B cell (primary cell): Measurements from ENCODE around the gene EMX2. TPM values are rescaled to one million over a fixed set of nuclear protein-coding genes. Genes with fewer than 3 reads are reported as not detected.

Source experiments
- ATAC-seq: fragments of 200-7000 bp; cut with Tn5 transposase; one replicate; pipeline ENCODE4 v1.10.0; 2021; ENCODE audit warnings: low read depth, mild to moderate bottlenecking, moderate number of reproducible peaks, moderate library complexity
- CTCF ChIA-PET: fragments of 350-600 bp; sonication (Branson Sonifier 250); formaldehyde crosslinking; loops from one replicate; lab custom pipeline; 2021; ENCODE audit warnings: antibody characterized with exemption, inconsistent platforms; lab: Charles Lee
- POLR2A ChIA-PET: fragments of 350-600 bp; sonication (Branson Sonifier 250); formaldehyde crosslinking; loops from one replicate; lab custom pipeline; 2021; ENCODE audit warnings: antibody characterized with exemption; lab: Charles Lee
- DNase-seq: peaks from one replicate; pipeline ENCODE4 v3.0.0; 2013
- H2AFZ ChIP-seq: 2 replicates; pipeline ENCODE4 v1.6.1; 2012; ENCODE audit warnings: mild to moderate bottlenecking, low read depth, low read length; ENCODE audit not compliant: insufficient read depth, poor library complexity, severe bottlenecking
- H3K27ac ChIP-seq, 2 donors: 1 replicate in 1 of 2; 2 replicates in 1 of 2; pipeline ENCODE4 v1.5.1; 2012 to 2013; ENCODE audit warnings: low read length in 2 of 2, mild to moderate bottlenecking in 2 of 2, moderate library complexity in 1 of 2
- H3K27me3 ChIP-seq, 4 experiments: fragments of 200-600 bp in 1 of 4; sonication (generic) in 1 of 4; replicated peaks in 1 of 4; 1 replicate in 2 of 4; 2 replicates in 2 of 4; pipeline versions ENCODE4 v1.6.1 to v1.7.0; 2013 to 2016; ENCODE audit warnings: low read length in 3 of 4, mild to moderate bottlenecking in 2 of 4, mixed read lengths in 1 of 4, moderate library complexity in 1 of 4; ENCODE audit not compliant: insufficient read depth in 4 of 4, control insufficient read depth in 3 of 4; ENCODE audit errors: control extremely low read depth in 1 of 4
- H3K36me3 ChIP-seq, 2 experiments: replicated peaks in 1 of 2; 1 replicate in 1 of 2; 2 replicates in 1 of 2; pipeline versions ENCODE4 v1.6.1 to v1.7.1; 2013; ENCODE audit warnings: low read length in 1 of 2; ENCODE audit not compliant: insufficient read depth in 2 of 2, control insufficient read depth in 1 of 2; ENCODE audit errors: control extremely low read depth in 1 of 2, extremely low read depth in 1 of 2
- H3K4me1 ChIP-seq, 2 donors: fragments of 200-600 bp in 1 of 2; sonication (generic) in 1 of 2; 1 replicate in 1 of 2; 2 replicates in 1 of 2; pipeline versions ENCODE4 v1.5.1 to v1.6.1; 2013 to 2017; ENCODE audit warnings: low read length in 2 of 2; ENCODE audit not compliant: control insufficient read depth in 2 of 2, insufficient read depth in 2 of 2
- H3K4me2 ChIP-seq: replicated peaks from 2 replicates; pipeline ENCODE3; 2012; ENCODE audit warnings: mild to moderate bottlenecking, low read depth, low read length; ENCODE audit not compliant: poor library complexity, severe bottlenecking
- H3K4me3 ChIP-seq, 5 experiments: fragments of 200-600 bp in 1 of 5; sonication (generic) in 1 of 5; 1 replicate in 3 of 5; 2 replicates in 2 of 5; pipeline versions ENCODE4 v1.5.1 to v1.7.0; 2011 to 2016; ENCODE audit warnings: low read length in 4 of 5, mild to moderate bottlenecking in 4 of 5, low read depth in 2 of 5, control low read depth in 1 of 5, moderate library complexity in 1 of 5; ENCODE audit not compliant: insufficient read depth in 1 of 5; ENCODE audit errors: control extremely low read depth in 1 of 5, extremely low read depth in 1 of 5
- H3K79me2 ChIP-seq: fragments of 200-600 bp; sonication (generic); one replicate; pipeline ENCODE4 v1.6.0; 2016; ENCODE audit warnings: low read length; ENCODE audit not compliant: control insufficient read depth, insufficient read depth
- H3K9ac ChIP-seq: fragments of 200-600 bp; sonication (generic); 2 replicates; pipeline ENCODE4 v1.6.1; 2017; ENCODE audit warnings: mild to moderate bottlenecking, low read length, moderate library complexity
- H3K9me3 ChIP-seq, 3 donors: one replicate each; pipeline versions ENCODE4 v1.6.1 to v1.7.1; 2013; ENCODE audit warnings: low read length in 2 of 3; ENCODE audit not compliant: control insufficient read depth in 2 of 3, insufficient read depth in 1 of 3; ENCODE audit errors: control extremely low read depth in 1 of 3
- H4K20me1 ChIP-seq: 2 replicates; pipeline ENCODE4 v1.6.0; 2012; ENCODE audit warnings: mild to moderate bottlenecking, low read length; ENCODE audit not compliant: insufficient read depth, control insufficient read depth, poor library complexity, severe bottlenecking
- H3K27ac Mint-ChIP-seq: one replicate; pipeline ENCODE4 v1.8.0; 2021; ENCODE audit warnings: mixed read lengths
- H3K27me3 Mint-ChIP-seq: one replicate; pipeline ENCODE4 v1.8.0; 2021; ENCODE audit warnings: mixed read lengths
- H3K4me1 Mint-ChIP-seq: one replicate; pipeline ENCODE4 v1.8.0; 2021; ENCODE audit warnings: mixed read lengths
- H3K4me3 Mint-ChIP-seq: one replicate; pipeline ENCODE4 v1.8.0; 2021; ENCODE audit warnings: mixed read lengths
- H3K9me3 Mint-ChIP-seq: one replicate; pipeline ENCODE4 v1.8.0; 2022; ENCODE audit warnings: mixed read lengths; ENCODE audit not compliant: insufficient read depth
- EZH2 ChIP-seq: IDR thresholded peaks from 2 replicates; pipeline ENCODE4 v1.6.1; 2012; ENCODE audit warnings: borderline replicate concordance, low read depth, mild to moderate bottlenecking, moderate library complexity, low read length; ENCODE audit not compliant: insufficient read depth, poor library complexity, severe bottlenecking
- WGBS: methylation state at CpG from one replicate; pipeline ENCODE4 v1.1.5; 2013; ENCODE audit warnings: missing lambda C conversion rate; ENCODE audit not compliant: insufficient coverage; 5-methylcytosine and 5-hydroxymethylcytosine counted together
- intact Hi-C: fragments of 100-400 bp; cut with micrococcal nuclease; formaldehyde crosslinking; loops from one replicate; pipeline ENCODE4 v1.10.0; 2022
- polyA plus RNA-seq: library from polyadenylated mRNA; depleted of rRNA; stranded (reverse); fragments of >200 nt; gene quantifications from 2 replicates; pipeline ENCODE4 v1.2.3, GENCODE V29; 2012
- total RNA-seq, 2 donors: library from RNA; stranded (reverse); fragments of 120-200 nt in 1 of 2; gene quantifications; 1 replicate in 1 of 2; 2 replicates in 1 of 2; pipeline versions ENCODE4 v1.2.3 to v1.2.4, GENCODE V29; 2013 to 2022
- TF ChIP-seq, protein P1 (sequence below): fragments of 200-600 bp; IDR thresholded peaks from one replicate; pipeline ENCODE4 v1.8.0; 2022; ENCODE audit warnings: antibody characterized with exemption, mild to moderate bottlenecking

EMX2 gene
- total and polyA plus RNA-seq, 2 donors (not counting 1 experiment from before 2014, with no cell fraction given), result not detected

DNA sequence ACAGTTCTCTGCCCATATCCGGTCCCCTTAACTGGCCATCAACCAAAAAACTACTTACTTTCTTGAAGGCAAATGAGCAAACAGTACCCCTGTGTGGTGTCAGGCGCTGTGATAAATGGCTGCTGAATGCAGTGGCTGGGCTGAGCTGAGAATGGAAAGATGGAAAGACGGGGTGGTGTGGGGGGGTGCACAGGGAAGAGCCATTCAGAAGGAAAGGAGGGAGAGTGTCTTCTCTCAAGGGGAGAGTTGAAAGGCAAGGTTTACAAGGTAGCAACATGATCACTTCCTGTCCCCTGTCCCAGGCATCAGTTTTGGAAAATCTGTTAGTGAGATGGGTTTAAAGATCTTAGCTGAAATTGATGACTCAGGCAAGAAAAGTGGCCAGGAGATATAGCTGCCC lies 22.5 kb downstream of the EMX2 start:
- no peak overlapping the region for H3K4me3 ChIP-seq
- H3K27me3 Mint-ChIP-seq, result peaks cover 7% of the 10 kb centered on the region
- no peaks in the 10 kb centered on the region for H3K4me1 ChIP-seq
- no peak overlapping the region for H3K4me2 ChIP-seq
- WGBS, result 61% methylated on average over 2 of the region's 3 CpGs
- H3K4me1 Mint-ChIP-seq, result no peaks in the 10 kb centered on the region
- DNase-seq (no peak), ATAC-seq (no peak)
- no peaks in the 10 kb centered on the region for H3K79me2 ChIP-seq
- H3K27ac ChIP-seq, result no peak overlapping the region
- H3K9me3 ChIP-seq, result peaks cover 0 to 4% (median 0%) of the 10 kb centered on the region in 3 donors
- intact Hi-C loops, result no loop called here
- H4K20me1 ChIP-seq, result no peaks in the 10 kb centered on the region
- TF ChIP-seq EZH2, result no peak
- TF ChIP-seq, protein P1, sequence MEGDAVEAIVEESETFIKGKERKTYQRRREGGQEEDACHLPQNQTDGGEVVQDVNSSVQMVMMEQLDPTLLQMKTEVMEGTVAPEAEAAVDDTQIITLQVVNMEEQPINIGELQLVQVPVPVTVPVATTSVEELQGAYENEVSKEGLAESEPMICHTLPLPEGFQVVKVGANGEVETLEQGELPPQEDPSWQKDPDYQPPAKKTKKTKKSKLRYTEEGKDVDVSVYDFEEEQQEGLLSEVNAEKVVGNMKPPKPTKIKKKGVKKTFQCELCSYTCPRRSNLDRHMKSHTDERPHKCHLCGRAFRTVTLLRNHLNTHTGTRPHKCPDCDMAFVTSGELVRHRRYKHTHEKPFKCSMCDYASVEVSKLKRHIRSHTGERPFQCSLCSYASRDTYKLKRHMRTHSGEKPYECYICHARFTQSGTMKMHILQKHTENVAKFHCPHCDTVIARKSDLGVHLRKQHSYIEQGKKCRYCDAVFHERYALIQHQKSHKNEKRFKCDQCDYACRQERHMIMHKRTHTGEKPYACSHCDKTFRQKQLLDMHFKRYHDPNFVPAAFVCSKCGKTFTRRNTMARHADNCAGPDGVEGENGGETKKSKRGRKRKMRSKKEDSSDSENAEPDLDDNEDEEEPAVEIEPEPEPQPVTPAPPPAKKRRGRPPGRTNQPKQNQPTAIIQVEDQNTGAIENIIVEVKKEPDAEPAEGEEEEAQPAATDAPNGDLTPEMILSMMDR, result no peak
- no peaks in the 10 kb centered on the region for H3K9me3 Mint-ChIP-seq
- POLR2A ChIA-PET, result no interaction called here
- no peaks in the 10 kb centered on the region for H3K36me3 ChIP-seq
- CTCF ChIA-PET, result no interaction called here
- H2AFZ ChIP-seq, result no peak overlapping the region
- no peak overlapping the region for H3K27ac Mint-ChIP-seq
- no peak overlapping the region for H3K4me3 Mint-ChIP-seq
- H3K9ac ChIP-seq, result no peak overlapping the region
- peaks cover 0 to 5% (median 0%) of the 10 kb centered on the region in 4 experiments for H3K27me3 ChIP-seq

DNA sequence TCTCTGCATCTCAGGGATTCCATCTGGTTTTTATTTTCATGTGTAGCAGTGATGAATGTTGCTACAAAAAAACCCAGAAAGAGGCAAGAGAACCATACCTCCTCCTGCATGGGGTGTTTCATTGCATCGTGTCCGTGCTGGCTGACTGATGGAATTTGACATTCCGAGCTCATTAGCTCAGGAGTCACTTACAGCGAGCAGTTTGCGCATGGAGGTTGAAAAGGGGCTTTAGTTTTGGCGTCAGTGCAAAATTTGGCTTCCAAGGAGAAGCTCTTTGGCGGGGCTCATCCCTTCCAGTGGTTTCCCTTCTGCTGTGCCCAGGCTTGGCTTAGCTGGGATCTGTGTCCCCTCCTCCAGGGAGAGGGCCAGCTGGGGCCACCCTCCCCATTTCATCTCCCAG lies 25.8 kb downstream of the EMX2 start:
- Histone ChIP-seq H3K36me3 (no peaks in the 10 kb centered on the region), H3K4me2 (no peak overlapping the region), H3K4me1 (no peaks in the 10 kb centered on the region), H3K27ac (no peak overlapping the region), H3K79me2 (no peaks in the 10 kb centered on the region), H4K20me1 (no peaks in the 10 kb centered on the region), H3K9ac (no peak overlapping the region), H2AFZ (no peak overlapping the region), H3K27me3 (peaks cover 0 to 5% (median 0%) of the 10 kb centered on the region in 4 experiments), H3K9me3 (no peaks in the 10 kb centered on the region), H3K4me3 (no peak overlapping the region)
- ATAC-seq, result no peak
- Mint-ChIP-seq H3K9me3 (no peaks in the 10 kb centered on the region), H3K27me3 (peaks cover 14% of the 10 kb centered on the region), H3K27ac (no peak overlapping the region), H3K4me1 (no peaks in the 10 kb centered on the region), H3K4me3 (no peak overlapping the region)
- no peak for TF ChIP-seq EZH2
- TF ChIP-seq, protein P1, result no peak
- intact Hi-C loops, result no loop called here
- POLR2A ChIA-PET, result no interaction called here
- no peak for DNase-seq
- CTCF ChIA-PET, result no interaction called here
- WGBS, result 92% methylated on average over 7 of the region's 7 CpGs
